Measurements from ENCODE around the gene ZNF430. TPM values are rescaled to one million over a fixed set of nuclear protein-coding genes. Genes with fewer than 3 reads are reported as not detected.

Gene ZNF430
- total and polyA plus RNA-seq, 2 experiments from 2014 or later = 13.1 to 20.0 TPM

GRCh38 chr19:21045028-21045427, 24.6 kb downstream of the ZNF430 start:
- peaks cover 27% of the 10 kb centered on the region for H3K9me3 Mint-ChIP-seq

More at GRCh38 chr19:21045028-21045427, 24.6 kb downstream of the ZNF430 start:
- no peak overlapping the region for H3K4me3 ChIP-seq
- H4K20me1 ChIP-seq (replicated peaks; ENCODE audit: insufficient read depth) = peaks cover 7% of the 10 kb centered on the region; the same call in 1 of the 2 replicates
- no peaks in the 10 kb centered on the region for H3K9me2 ChIP-seq (ENCODE audit: insufficient read depth)
- Mint-ChIP-seq H3K4me1 (no peaks in the 10 kb centered on the region), H3K27me3 (ENCODE audit: insufficient read depth, low read depth, poor library complexity) (no peaks in the 10 kb centered on the region), H3K27ac (no peak overlapping the region), H3K36me3 (ENCODE audit: low read depth) (peaks cover 67% of the 10 kb centered on the region), H3K4me3 (no peak overlapping the region)
- ATAC-seq (no peak), DNase-seq (ENCODE audit: low spot score) (no peak)
- H2AFZ ChIP-seq = no peak overlapping the region
- no peaks in the 10 kb centered on the region for H3K4me1 ChIP-seq (ENCODE audit: insufficient read depth)
- peaks cover 71% of the 10 kb centered on the region for H3K79me2 ChIP-seq (replicated peaks; ENCODE audit: insufficient read depth)
- H3K27me3 ChIP-seq (ENCODE audit: insufficient read depth) = no peaks in the 10 kb centered on the region
- 0 out of 2 replicates have a peak, but pooled peaks cover 2% of the 10 kb centered on the region for H3F3A ChIP-seq (replicated peaks; ENCODE audit: low read depth)
- TF ChIP-seq, protein P1, sequence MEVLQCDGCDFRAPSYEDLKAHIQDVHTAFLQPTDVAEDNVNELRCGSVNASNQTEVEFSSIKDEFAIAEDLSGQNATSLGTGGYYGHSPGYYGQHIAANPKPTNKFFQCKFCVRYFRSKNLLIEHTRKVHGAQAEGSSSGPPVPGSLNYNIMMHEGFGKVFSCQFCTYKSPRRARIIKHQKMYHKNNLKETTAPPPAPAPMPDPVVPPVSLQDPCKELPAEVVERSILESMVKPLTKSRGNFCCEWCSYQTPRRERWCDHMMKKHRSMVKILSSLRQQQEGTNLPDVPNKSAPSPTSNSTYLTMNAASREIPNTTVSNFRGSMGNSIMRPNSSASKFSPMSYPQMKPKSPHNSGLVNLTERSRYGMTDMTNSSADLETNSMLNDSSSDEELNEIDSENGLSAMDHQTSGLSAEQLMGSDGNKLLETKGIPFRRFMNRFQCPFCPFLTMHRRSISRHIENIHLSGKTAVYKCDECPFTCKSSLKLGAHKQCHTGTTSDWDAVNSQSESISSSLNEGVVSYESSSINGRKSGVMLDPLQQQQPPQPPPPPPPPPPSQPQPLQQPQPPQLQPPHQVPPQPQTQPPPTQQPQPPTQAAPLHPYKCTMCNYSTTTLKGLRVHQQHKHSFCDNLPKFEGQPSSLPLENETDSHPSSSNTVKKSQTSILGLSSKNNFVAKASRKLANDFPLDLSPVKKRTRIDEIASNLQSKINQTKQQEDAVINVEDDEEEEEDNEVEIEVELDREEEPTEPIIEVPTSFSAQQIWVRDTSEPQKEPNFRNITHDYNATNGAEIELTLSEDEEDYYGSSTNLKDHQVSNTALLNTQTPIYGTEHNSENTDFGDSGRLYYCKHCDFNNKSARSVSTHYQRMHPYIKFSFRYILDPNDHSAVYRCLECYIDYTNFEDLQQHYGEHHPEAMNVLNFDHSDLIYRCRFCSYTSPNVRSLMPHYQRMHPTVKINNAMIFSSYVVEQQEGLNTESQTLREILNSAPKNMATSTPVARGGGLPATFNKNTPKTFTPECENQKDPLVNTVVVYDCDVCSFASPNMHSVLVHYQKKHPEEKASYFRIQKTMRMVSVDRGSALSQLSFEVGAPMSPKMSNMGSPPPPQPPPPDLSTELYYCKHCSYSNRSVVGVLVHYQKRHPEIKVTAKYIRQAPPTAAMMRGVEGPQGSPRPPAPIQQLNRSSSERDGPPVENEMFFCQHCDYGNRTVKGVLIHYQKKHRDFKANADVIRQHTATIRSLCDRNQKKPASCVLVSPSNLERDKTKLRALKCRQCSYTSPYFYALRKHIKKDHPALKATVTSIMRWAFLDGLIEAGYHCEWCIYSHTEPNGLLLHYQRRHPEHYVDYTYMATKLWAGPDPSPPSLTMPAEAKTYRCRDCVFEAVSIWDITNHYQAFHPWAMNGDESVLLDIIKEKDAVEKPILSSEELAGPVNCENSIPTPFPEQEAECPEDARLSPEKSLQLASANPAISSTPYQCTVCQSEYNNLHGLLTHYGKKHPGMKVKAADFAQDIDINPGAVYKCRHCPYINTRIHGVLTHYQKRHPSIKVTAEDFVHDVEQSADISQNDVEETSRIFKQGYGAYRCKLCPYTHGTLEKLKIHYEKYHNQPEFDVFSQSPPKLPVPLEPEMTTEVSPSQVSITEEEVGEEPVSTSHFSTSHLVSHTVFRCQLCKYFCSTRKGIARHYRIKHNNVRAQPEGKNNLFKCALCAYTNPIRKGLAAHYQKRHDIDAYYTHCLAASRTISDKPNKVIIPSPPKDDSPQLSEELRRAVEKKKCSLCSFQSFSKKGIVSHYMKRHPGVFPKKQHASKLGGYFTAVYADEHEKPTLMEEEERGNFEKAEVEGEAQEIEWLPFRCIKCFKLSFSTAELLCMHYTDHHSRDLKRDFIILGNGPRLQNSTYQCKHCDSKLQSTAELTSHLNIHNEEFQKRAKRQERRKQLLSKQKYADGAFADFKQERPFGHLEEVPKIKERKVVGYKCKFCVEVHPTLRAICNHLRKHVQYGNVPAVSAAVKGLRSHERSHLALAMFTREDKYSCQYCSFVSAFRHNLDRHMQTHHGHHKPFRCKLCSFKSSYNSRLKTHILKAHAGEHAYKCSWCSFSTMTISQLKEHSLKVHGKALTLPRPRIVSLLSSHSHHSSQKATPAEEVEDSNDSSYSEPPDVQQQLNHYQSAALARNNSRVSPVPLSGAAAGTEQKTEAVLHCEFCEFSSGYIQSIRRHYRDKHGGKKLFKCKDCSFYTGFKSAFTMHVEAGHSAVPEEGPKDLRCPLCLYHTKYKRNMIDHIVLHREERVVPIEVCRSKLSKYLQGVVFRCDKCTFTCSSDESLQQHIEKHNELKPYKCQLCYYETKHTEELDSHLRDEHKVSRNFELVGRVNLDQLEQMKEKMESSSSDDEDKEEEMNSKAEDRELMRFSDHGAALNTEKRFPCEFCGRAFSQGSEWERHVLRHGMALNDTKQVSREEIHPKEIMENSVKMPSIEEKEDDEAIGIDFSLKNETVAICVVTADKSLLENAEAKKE (CRISPR knock-in tag; IDR thresholded peaks at IDR 0.05) = no peak
- TF ChIP-seq ETS1 (IDR thresholded peaks at IDR 0.05) (no peak), ZNF331 (CRISPR knock-in tag; IDR thresholded peaks at IDR 0.05; ENCODE audit: low read depth) (no peak), NANOG (IDR thresholded peaks at IDR 0.05; ENCODE audit: borderline replicate concordance) (no peak), JUNB (IDR thresholded peaks at IDR 0.05; ENCODE audit: unreplicated experiment) (no peak), STAT1 (IDR thresholded peaks at IDR 0.05; ENCODE audit: unreplicated experiment) (no peak), POLR2AphosphoS5 (IDR thresholded peaks at IDR 0.05; ENCODE audit: low read depth) (no peak), EZH2phosphoT487 (IDR thresholded peaks at IDR 0.05; ENCODE audit: unreplicated experiment) (no peak), EZH2 (IDR thresholded peaks at IDR 0.05; ENCODE audit: low read depth, unreplicated experiment) (no peak), ZNF114 (CRISPR knock-in tag; IDR thresholded peaks at IDR 0.05) (no peak), CREB1 (CRISPR knock-in tag; IDR thresholded peaks at IDR 0.05; ENCODE audit: low read depth) (no peak)
- TF ChIP-seq, protein P2, sequence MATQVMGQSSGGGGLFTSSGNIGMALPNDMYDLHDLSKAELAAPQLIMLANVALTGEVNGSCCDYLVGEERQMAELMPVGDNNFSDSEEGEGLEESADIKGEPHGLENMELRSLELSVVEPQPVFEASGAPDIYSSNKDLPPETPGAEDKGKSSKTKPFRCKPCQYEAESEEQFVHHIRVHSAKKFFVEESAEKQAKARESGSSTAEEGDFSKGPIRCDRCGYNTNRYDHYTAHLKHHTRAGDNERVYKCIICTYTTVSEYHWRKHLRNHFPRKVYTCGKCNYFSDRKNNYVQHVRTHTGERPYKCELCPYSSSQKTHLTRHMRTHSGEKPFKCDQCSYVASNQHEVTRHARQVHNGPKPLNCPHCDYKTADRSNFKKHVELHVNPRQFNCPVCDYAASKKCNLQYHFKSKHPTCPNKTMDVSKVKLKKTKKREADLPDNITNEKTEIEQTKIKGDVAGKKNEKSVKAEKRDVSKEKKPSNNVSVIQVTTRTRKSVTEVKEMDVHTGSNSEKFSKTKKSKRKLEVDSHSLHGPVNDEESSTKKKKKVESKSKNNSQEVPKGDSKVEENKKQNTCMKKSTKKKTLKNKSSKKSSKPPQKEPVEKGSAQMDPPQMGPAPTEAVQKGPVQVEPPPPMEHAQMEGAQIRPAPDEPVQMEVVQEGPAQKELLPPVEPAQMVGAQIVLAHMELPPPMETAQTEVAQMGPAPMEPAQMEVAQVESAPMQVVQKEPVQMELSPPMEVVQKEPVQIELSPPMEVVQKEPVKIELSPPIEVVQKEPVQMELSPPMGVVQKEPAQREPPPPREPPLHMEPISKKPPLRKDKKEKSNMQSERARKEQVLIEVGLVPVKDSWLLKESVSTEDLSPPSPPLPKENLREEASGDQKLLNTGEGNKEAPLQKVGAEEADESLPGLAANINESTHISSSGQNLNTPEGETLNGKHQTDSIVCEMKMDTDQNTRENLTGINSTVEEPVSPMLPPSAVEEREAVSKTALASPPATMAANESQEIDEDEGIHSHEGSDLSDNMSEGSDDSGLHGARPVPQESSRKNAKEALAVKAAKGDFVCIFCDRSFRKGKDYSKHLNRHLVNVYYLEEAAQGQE (IDR thresholded peaks at IDR 0.05; ENCODE audit: unreplicated experiment) = no peak
- TF ChIP-seq, protein P3, sequence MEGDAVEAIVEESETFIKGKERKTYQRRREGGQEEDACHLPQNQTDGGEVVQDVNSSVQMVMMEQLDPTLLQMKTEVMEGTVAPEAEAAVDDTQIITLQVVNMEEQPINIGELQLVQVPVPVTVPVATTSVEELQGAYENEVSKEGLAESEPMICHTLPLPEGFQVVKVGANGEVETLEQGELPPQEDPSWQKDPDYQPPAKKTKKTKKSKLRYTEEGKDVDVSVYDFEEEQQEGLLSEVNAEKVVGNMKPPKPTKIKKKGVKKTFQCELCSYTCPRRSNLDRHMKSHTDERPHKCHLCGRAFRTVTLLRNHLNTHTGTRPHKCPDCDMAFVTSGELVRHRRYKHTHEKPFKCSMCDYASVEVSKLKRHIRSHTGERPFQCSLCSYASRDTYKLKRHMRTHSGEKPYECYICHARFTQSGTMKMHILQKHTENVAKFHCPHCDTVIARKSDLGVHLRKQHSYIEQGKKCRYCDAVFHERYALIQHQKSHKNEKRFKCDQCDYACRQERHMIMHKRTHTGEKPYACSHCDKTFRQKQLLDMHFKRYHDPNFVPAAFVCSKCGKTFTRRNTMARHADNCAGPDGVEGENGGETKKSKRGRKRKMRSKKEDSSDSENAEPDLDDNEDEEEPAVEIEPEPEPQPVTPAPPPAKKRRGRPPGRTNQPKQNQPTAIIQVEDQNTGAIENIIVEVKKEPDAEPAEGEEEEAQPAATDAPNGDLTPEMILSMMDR (conservative IDR thresholded peaks at IDR 0.05; ENCODE audit: low read depth in 2 of 2) = no peak
- peaks cover 4% of the 10 kb centered on the region; the same call in 1 of the 2 replicates for H3K36me3 ChIP-seq (ENCODE audit: insufficient read depth)
- H3K27ac ChIP-seq (ENCODE audit: low read depth) = no peak overlapping the region
- H3K4me2 ChIP-seq = no peak overlapping the region

All from GM23338 (cell line).